GM23338 (cell line): ENCODE measurements around the gene ENOX1. TPM values are rescaled to one million over a fixed set of nuclear protein-coding genes. Genes with fewer than 3 reads are reported as not detected.

Experiments used
- ATAC-seq: fragments of 200-7000 bp; cut with Tn5 transposase; 3 replicates; pipeline ENCODE4 v1.9.1; 2020
- DNase-seq: peaks from one replicate; pipeline ENCODE4 v3.0.0-alpha.2; 2015; ENCODE audit warnings: low spot score
- H2AFZ ChIP-seq: fragments of 200-600 bp; sonication (generic); 2 replicates; pipeline ENCODE4 v1.8.0; 2016; ENCODE audit warnings: antibody characterized with exemption, mild to moderate bottlenecking, moderate library complexity
- H3F3A ChIP-seq: fragments of 200-600 bp; sonication (generic); replicated peaks from 2 replicates; pipeline ENCODE4 v1.8.0; 2017; ENCODE audit warnings: antibody characterized with exemption, mixed run types, low read depth
- H3K27ac ChIP-seq: fragments of 200-600 bp; sonication (generic); 2 replicates; pipeline ENCODE4 v1.6.1; 2016; ENCODE audit warnings: low read depth
- H3K27me3 ChIP-seq: fragments of 200-600 bp; sonication (generic); 2 replicates; pipeline ENCODE4 v1.8.0; 2016; ENCODE audit warnings: mild to moderate bottlenecking, mixed run types, moderate library complexity; ENCODE audit not compliant: insufficient read depth
- H3K36me3 ChIP-seq: fragments of 200-600 bp; sonication (generic); 2 replicates; pipeline ENCODE4 v1.8.0; 2016; ENCODE audit warnings: mild to moderate bottlenecking; ENCODE audit not compliant: insufficient read depth
- H3K4me1 ChIP-seq: fragments of 200-600 bp; sonication (generic); 2 replicates; pipeline ENCODE4 v1.8.0; 2016; ENCODE audit warnings: mild to moderate bottlenecking, moderate library complexity; ENCODE audit not compliant: insufficient read depth
- H3K4me2 ChIP-seq: fragments of 200-600 bp; sonication (generic); 2 replicates; pipeline ENCODE4 v1.7.1; 2017; ENCODE audit warnings: mixed run types
- H3K4me3 ChIP-seq: fragments of 200-600 bp; sonication (generic); 2 replicates; pipeline ENCODE4 v1.6.1; 2016; ENCODE audit warnings: mixed run types
- H3K79me2 ChIP-seq: fragments of 200-600 bp; sonication (generic); replicated peaks from 2 replicates; pipeline ENCODE4 v1.8.0; 2017; ENCODE audit warnings: mild to moderate bottlenecking; ENCODE audit not compliant: insufficient read depth
- H3K9me2 ChIP-seq: fragments of 200-600 bp; sonication (generic); 2 replicates; pipeline ENCODE4 v1.8.0; 2017; ENCODE audit not compliant: insufficient read depth
- H4K20me1 ChIP-seq: fragments of 200-600 bp; sonication (generic); replicated peaks from 2 replicates; pipeline ENCODE4 v1.8.0; 2017; ENCODE audit warnings: mild to moderate bottlenecking; ENCODE audit not compliant: insufficient read depth
- H3K27ac Mint-ChIP-seq: 2 replicates; pipeline ENCODE4 v1.8.0; 2020; ENCODE audit warnings: inconsistent platforms, mild to moderate bottlenecking, moderate library complexity, mixed read lengths
- H3K27me3 Mint-ChIP-seq: 3 replicates; pipeline ENCODE4 v1.8.0; 2022; ENCODE audit warnings: low read depth, mild to moderate bottlenecking, moderate library complexity, mixed read lengths, inconsistent platforms; ENCODE audit not compliant: insufficient read depth, poor library complexity
- H3K36me3 Mint-ChIP-seq: 3 replicates; pipeline ENCODE4 v1.8.0; 2021; ENCODE audit warnings: low read depth, mild to moderate bottlenecking, inconsistent platforms, moderate library complexity, mixed read lengths
- H3K4me1 Mint-ChIP-seq: 3 replicates; pipeline ENCODE4 v1.8.0; 2020; ENCODE audit warnings: mild to moderate bottlenecking, inconsistent platforms, mixed read lengths
- H3K4me3 Mint-ChIP-seq: 3 replicates; pipeline ENCODE4 v1.8.0; 2021; ENCODE audit warnings: moderate library complexity, mild to moderate bottlenecking, inconsistent platforms, mixed read lengths
- H3K9me3 Mint-ChIP-seq: 3 replicates; pipeline ENCODE4 v1.8.0; 2020; ENCODE audit warnings: moderate library complexity, mild to moderate bottlenecking, inconsistent platforms, mixed read lengths
- CTCF ChIP-seq, 2 experiments: fragments of 200-600 bp in 1 of 2; sonication (generic) in 1 of 2; conservative IDR thresholded peaks; 2 replicates each; pipeline versions ENCODE4 v1.5.1 to v1.6.1; 2016 to 2017; ENCODE audit warnings: antibody characterized with exemption in 2 of 2, low read depth in 2 of 2, mild to moderate bottlenecking in 2 of 2, moderate library complexity in 1 of 2
- NANOG ChIP-seq: IDR thresholded peaks from 2 replicates; pipeline ENCODE4 v1.6.1; 2016; ENCODE audit warnings: antibody characterized with exemption, borderline replicate concordance
- POLR2AphosphoS5 ChIP-seq: IDR thresholded peaks from 2 replicates; pipeline ENCODE4 v1.6.1; 2016; ENCODE audit warnings: antibody characterized with exemption, low read depth
- STAT1 ChIP-seq: IDR thresholded peaks from one replicate; pipeline ENCODE4 v1.6.1; 2016; ENCODE audit warnings: antibody characterized with exemption; ENCODE audit not compliant: unreplicated experiment
- ZNF114 ChIP-seq: fragments of 250-450 bp; sonication (Bioruptor Pico); IDR thresholded peaks from 2 replicates; pipeline ENCODE4 v1.5.0; 2020; ENCODE audit warnings: mild to moderate bottlenecking, moderate library complexity
- ZNF462 ChIP-seq: fragments of 250-450 bp; sonication (Bioruptor Pico); IDR thresholded peaks from 2 replicates; pipeline ENCODE4 v1.5.0; 2020; ENCODE audit warnings: mild to moderate bottlenecking, moderate library complexity
- polyA plus RNA-seq: library from polyadenylated mRNA; unstranded; fragments of >200 nt; fragmentation: Nextera tagmentation; extraction: Ambion mirVana; gene quantifications from 2 replicates; pipeline ENCODE4 v1.2.1, GENCODE V29; 2016
- total RNA-seq: library from RNA; depleted of rRNA; stranded (reverse); fragments of >200 nt; shearing (Covaris generic); gene quantifications from 2 replicates; pipeline ENCODE4 v1.2.3, GENCODE V29; 2014

ENOX1 gene
- total and polyA plus RNA-seq, 2 experiments from 2014 or later: 0.66 to 0.81 TPM

GRCh38 chr13:43558326-43558725, 228.4 kb downstream of the ENOX1 start:
- no peaks in the 10 kb centered on the region for H3K27me3 Mint-ChIP-seq

More at GRCh38 chr13:43558326-43558725, 228.4 kb downstream of the ENOX1 start:
- Histone ChIP-seq H3K27ac (no peak overlapping the region), H3K36me3 (no peaks in the 10 kb centered on the region), H3K4me1 (no peaks in the 10 kb centered on the region), H3K4me3 (no peak overlapping the region), H3F3A (no peaks in the 10 kb centered on the region), H3K4me2 (no peak overlapping the region), H3K9me2 (no peaks in the 10 kb centered on the region), H4K20me1 (no peaks in the 10 kb centered on the region), H2AFZ (no peak overlapping the region), H3K79me2 (no peaks in the 10 kb centered on the region), H3K27me3 (no peaks in the 10 kb centered on the region)
- no peak for DNase-seq
- TF ChIP-seq POLR2AphosphoS5 (no peak), NANOG (no peak), CTCF (conservative IDR thresholded peaks at IDR 0.05; ENCODE audit: low read depth in 2 of 2) (no peak), ZNF114 (CRISPR knock-in tag) (no peak), STAT1 (no peak), ZNF462 (CRISPR knock-in tag) (no peak)
- H3K36me3 Mint-ChIP-seq: no peaks in the 10 kb centered on the region
- H3K27ac Mint-ChIP-seq: no peak overlapping the region
- H3K4me1 Mint-ChIP-seq: no peaks in the 10 kb centered on the region
- ATAC-seq: no peak
- H3K9me3 Mint-ChIP-seq: no peaks in the 10 kb centered on the region
- no peak overlapping the region for H3K4me3 Mint-ChIP-seq
